Stimulated activated CD8-positive, alpha-beta memory T cell treated with anti-CD3 and anti-CD28 coated beads, Interleukin-12 subunit alpha, Interleukin-12 subunit beta, amount 100 ng/mL, for 1 hour (primary cell): ENCODE data around the gene MCUB.
A peak's percentile ranks its signal among the peaks of the same experiment; 100 is the strongest.

Experiments used
- DNase-seq: peaks from one replicate; pipeline ENCODE4 v3.0.0-alpha.2; 2020; ENCODE audit warnings: low read depth

MCUB gene

GRCh38 chr4:109729718-109730618, 169.9 kb downstream of the MCUB start, which contains the start of gene PLA2G12A:
PLA2G12A (minus strand) TSS chr4:109730070; CDS start chr4:109729809, 261 bp downstream.
- DNase-seq: peak; percentile 57

- no peak for DNase-seq
Observed at GRCh38 chr4:109730619-109731545, 170.8 kb downstream of the MCUB start.

GRCh38 chr4:109733728-109734127, 173.7 kb downstream of the MCUB start:
- DNase-seq: no peak

- DNase-seq: no peak
Observed at GRCh38 chr4:109735566-109736365, 175.7 kb downstream of the MCUB start.
